ENCODE results near the gene C12orf54.
A peak's percentile ranks its signal among the peaks of the same experiment; 100 is the strongest.
"Not testable (repeated sequence)": the region's sequence is repeated elsewhere in the genome, so short reads cannot be mapped to it uniquely, and the experiment has no call there.

Gene C12orf54

GRCh38 chr12:48510111-48510510, 27.8 kb downstream of the C12orf54 start:
- DNase-seq (ENCODE audit: low spot score): no peak

DNA sequence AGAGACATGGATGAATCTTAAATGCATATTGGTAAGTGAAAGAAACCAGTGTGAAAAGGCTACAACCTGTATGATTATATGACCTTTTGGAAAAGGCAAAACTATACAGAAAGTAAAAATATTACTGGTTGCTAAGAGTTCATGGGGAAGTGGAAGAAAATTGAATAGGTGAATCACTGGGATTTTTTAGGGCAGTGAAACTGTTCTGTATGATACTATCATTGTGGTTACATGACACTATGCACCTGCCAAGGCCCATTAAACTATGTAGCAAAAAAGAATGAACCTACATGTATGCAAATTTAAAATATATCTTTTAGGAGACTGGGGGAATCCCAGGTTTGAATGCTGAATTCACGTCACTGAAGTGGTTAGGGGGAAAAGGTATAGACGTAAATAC, 30.6 kb downstream of the C12orf54 start:
- no peak for DNase-seq (ENCODE audit: low spot score)

DNA sequence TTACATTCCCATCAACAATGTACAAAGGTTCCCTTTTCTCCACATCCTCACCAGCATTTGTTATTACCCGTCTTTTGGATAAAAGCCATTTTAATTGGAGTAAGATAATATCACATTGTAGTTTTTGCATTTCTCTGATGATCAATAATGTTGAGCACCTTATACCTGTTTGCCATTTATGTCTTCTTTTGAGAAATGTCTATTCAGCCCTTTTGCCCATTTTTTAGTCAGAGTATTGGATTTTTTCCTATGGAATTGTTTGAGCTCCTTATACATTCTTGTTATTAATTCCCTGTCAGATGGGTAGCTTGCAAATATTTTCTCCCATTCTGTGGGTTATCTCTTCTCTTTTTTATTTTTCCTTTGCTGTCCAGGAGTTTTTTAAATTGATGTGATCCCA, 32.4 kb downstream of the C12orf54 start:
- DNase-seq (ENCODE audit: low spot score): no peak

DNA sequence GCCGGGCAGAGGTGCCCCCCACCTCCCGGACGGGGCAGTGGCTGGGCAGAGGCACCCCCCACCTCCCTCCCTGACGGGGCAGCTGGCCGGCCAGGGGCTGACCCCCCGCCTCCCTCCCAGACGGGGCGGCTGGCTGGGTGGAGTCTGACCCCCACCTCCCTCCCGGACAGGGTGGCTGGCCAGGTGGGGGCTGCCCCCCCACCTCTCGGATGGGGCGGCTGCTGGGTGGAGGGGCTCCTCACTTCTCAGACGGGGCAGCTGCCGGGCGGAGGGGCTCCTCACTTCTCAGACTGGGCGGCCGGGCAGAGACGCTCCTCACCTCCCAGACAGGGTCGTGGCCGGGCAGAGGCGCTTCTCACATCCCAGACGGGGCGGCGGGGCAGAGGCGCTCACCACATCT, 38.1 kb downstream of the C12orf54 start:
- DNase-seq (ENCODE audit: low spot score): not testable (repeated sequence)

DNA sequence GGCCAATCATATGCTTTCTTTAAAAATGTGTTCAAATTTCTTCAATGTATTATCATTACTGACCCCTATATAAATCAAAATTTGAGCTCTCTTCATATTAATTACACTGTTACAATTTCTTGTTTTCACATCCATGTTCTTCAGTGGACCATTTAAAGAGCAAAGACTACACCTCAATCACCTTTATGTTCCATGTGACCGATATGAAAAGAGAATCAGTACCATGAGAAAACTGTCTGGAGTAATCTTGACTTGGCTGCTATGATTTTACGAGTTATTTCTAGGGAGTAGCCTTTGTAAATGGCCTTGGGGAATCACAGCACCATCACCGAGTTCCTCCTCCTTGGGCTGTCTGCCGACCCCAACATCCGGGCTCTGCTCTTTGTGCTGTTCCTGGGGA, 43.0 kb downstream of the C12orf54 start, which contains the start of gene OR8S1:
TSS of gene OR8S1 (plus strand) at position 301 of the 400 bp plus-strand sequence. CDS start at position 301, 0 bp downstream.
- DNase-seq (ENCODE audit: low spot score): no peak

- DNase-seq (ENCODE audit: low spot score): no peak
These were observed 45.8 kb downstream of the C12orf54 start for GRCh38 chr12:48527891-48528670.

GRCh38 chr12:48532601-48533000, 50.3 kb downstream of the C12orf54 start:
- no peak for DNase-seq (ENCODE audit: low spot score)

GRCh38 chr12:48536602-48537001, 54.3 kb downstream of the C12orf54 start:
- no peak for DNase-seq (ENCODE audit: low spot score)

GRCh38 chr12:48542300-48542928, 60.1 kb downstream of the C12orf54 start:
- DNase-seq (ENCODE audit: low spot score): peak; percentile 34

- no peak for DNase-seq (ENCODE audit: low spot score)
These were observed 63.7 kb downstream of the C12orf54 start for GRCh38 chr12:48545833-48546469.

Measured in GM03348 (cell line).